Measurements from ENCODE around the gene CHD3.

CHD3 gene

DNA sequence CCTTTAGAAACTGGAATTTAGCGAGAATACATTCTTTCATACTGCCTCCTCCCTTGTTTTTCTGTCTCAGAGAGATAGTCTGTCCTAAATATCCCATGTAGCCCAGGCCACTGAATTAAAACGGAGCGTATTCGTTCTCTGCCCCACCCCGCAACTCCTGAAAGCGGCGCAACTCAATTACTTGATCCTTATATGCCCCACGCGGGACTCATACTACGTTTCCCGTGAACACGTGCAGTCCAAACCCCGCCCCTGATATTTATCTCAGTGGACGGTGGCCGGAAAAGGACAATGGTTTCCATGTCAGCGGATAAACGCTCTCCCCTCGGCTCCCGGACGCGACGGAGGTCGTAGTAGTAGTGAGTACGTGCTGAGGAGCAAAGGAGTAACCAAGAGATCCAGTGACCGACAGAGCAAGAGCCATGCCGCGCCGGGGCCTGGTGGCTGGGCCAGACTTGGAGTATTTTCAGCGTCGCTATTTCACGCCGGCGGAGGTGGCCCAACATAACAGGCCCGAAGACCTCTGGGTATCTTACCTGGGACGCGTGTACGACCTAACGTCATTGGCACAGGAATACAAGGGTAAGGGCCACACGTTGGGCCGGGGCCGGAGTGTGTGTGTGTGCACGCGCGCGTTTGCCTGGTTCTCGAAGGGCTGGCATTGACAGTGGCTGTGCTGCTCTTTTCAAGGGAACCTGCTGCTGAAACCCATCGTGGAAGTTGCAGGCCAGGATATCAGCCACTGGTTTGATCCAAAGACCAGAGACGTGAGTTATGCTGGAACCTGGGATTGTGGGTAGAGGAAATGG is 30.7 kb upstream of the CHD3 start, which contains the start of gene CYB5D1 (continued):
- TF ChIP-seq KLF7 (tag by site-specific recombination; IDR thresholded peaks at IDR 0.05; ENCODE audit: borderline replicate concordance) (0 out of 2 replicates have a peak, but pooled peaks have one; percentile 24), TRIM28 (IDR thresholded peaks at IDR 0.05; ENCODE audit: borderline replicate concordance, low read length) (no peak), ZNF404 (tag by site-specific recombination; IDR thresholded peaks at IDR 0.05) (no peak), HOXC10 (CRISPR knock-in tag; IDR thresholded peaks at IDR 0.05) (no peak), ZNF302 (tag by site-specific recombination; IDR thresholded peaks at IDR 0.05; ENCODE audit: low read depth) (no peak), ZNF510 (tag by site-specific recombination; IDR thresholded peaks at IDR 0.05; ENCODE audit: insufficient replicate concordance) (no peak), ZNF521 (tag by site-specific recombination; IDR thresholded peaks at IDR 0.05) (no peak), ZNF561 (tag by site-specific recombination; IDR thresholded peaks at IDR 0.05; ENCODE audit: borderline replicate concordance) (no peak), ZNF654 (tag by site-specific recombination; IDR thresholded peaks at IDR 0.05; ENCODE audit: low read depth) (0 out of 2 replicates have a peak, but pooled peaks have one; percentile 1), ZNF707 (tag by site-specific recombination; IDR thresholded peaks at IDR 0.05) (no peak), ZNF266 (tag by site-specific recombination; IDR thresholded peaks at IDR 0.05; ENCODE audit: low read depth) (no peak), ZNF274 (IDR thresholded peaks at IDR 0.05; ENCODE audit: low read length) (no peak), ZNF274 (tag by site-specific recombination; IDR thresholded peaks at IDR 0.05; ENCODE audit: borderline replicate concordance) (no peak), ZXDB (tag by site-specific recombination; IDR thresholded peaks at IDR 0.05) (peak; percentile 12; the same call in 1 of the 2 replicates), ZNF501 (tag by site-specific recombination; IDR thresholded peaks at IDR 0.05) (peak; percentile 80), SP2 (tag by site-specific recombination; IDR thresholded peaks at IDR 0.05) (no peak; the same call in 1 of the 2 replicates), ZNF423 (tag by site-specific recombination; IDR thresholded peaks at IDR 0.05) (no peak)
- TF ChIP-seq, protein P1, sequence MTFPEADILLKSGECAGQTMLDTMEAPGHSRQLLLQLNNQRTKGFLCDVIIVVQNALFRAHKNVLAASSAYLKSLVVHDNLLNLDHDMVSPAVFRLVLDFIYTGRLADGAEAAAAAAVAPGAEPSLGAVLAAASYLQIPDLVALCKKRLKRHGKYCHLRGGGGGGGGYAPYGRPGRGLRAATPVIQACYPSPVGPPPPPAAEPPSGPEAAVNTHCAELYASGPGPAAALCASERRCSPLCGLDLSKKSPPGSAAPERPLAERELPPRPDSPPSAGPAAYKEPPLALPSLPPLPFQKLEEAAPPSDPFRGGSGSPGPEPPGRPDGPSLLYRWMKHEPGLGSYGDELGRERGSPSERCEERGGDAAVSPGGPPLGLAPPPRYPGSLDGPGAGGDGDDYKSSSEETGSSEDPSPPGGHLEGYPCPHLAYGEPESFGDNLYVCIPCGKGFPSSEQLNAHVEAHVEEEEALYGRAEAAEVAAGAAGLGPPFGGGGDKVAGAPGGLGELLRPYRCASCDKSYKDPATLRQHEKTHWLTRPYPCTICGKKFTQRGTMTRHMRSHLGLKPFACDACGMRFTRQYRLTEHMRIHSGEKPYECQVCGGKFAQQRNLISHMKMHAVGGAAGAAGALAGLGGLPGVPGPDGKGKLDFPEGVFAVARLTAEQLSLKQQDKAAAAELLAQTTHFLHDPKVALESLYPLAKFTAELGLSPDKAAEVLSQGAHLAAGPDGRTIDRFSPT (tag by site-specific recombination; IDR thresholded peaks at IDR 0.05): no peak
- TF ChIP-seq, protein P2, sequence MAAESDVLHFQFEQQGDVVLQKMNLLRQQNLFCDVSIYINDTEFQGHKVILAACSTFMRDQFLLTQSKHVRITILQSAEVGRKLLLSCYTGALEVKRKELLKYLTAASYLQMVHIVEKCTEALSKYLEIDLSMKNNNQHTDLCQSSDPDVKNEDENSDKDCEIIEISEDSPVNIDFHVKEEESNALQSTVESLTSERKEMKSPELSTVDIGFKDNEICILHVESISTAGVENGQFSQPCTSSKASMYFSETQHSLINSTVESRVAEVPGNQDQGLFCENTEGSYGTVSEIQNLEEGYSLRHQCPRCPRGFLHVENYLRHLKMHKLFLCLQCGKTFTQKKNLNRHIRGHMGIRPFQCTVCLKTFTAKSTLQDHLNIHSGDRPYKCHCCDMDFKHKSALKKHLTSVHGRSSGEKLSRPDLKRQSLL (tag by site-specific recombination; IDR thresholded peaks at IDR 0.05): no peak; the same call in 1 of the 2 replicates
- TF ChIP-seq, protein P3, sequence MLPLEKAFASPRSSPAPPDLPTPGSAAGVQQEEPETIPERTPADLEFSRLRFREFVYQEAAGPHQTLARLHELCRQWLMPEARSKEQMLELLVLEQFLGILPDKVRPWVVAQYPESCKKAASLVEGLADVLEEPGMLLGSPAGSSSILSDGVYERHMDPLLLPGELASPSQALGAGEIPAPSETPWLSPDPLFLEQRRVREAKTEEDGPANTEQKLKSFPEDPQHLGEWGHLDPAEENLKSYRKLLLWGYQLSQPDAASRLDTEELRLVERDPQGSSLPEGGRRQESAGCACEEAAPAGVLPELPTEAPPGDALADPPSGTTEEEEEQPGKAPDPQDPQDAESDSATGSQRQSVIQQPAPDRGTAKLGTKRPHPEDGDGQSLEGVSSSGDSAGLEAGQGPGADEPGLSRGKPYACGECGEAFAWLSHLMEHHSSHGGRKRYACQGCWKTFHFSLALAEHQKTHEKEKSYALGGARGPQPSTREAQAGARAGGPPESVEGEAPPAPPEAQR (tag by site-specific recombination; IDR thresholded peaks at IDR 0.05): peak; percentile 41; the same call in 1 of the 2 replicates
- TF ChIP-seq, protein P4, sequence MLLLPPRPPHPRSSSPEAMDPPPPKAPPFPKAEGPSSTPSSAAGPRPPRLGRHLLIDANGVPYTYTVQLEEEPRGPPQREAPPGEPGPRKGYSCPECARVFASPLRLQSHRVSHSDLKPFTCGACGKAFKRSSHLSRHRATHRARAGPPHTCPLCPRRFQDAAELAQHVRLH (tag by site-specific recombination; IDR thresholded peaks at IDR 0.05): peak; percentile 18; the same call in 1 of the 2 replicates
- TF ChIP-seq, protein P5, sequence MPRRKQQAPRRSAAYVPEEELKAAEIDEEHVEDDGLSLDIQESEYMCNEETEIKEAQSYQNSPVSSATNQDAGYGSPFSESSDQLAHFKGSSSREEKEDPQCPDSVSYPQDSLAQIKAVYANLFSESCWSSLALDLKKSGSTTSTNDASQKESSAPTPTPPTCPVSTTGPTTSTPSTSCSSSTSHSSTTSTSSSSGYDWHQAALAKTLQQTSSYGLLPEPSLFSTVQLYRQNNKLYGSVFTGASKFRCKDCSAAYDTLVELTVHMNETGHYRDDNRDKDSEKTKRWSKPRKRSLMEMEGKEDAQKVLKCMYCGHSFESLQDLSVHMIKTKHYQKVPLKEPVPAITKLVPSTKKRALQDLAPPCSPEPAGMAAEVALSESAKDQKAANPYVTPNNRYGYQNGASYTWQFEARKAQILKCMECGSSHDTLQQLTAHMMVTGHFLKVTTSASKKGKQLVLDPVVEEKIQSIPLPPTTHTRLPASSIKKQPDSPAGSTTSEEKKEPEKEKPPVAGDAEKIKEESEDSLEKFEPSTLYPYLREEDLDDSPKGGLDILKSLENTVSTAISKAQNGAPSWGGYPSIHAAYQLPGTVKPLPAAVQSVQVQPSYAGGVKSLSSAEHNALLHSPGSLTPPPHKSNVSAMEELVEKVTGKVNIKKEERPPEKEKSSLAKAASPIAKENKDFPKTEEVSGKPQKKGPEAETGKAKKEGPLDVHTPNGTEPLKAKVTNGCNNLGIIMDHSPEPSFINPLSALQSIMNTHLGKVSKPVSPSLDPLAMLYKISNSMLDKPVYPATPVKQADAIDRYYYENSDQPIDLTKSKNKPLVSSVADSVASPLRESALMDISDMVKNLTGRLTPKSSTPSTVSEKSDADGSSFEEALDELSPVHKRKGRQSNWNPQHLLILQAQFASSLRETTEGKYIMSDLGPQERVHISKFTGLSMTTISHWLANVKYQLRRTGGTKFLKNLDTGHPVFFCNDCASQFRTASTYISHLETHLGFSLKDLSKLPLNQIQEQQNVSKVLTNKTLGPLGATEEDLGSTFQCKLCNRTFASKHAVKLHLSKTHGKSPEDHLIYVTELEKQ (tag by site-specific recombination; IDR thresholded peaks at IDR 0.05; ENCODE audit: borderline replicate concordance): no peak
- TF ChIP-seq, protein P6, sequence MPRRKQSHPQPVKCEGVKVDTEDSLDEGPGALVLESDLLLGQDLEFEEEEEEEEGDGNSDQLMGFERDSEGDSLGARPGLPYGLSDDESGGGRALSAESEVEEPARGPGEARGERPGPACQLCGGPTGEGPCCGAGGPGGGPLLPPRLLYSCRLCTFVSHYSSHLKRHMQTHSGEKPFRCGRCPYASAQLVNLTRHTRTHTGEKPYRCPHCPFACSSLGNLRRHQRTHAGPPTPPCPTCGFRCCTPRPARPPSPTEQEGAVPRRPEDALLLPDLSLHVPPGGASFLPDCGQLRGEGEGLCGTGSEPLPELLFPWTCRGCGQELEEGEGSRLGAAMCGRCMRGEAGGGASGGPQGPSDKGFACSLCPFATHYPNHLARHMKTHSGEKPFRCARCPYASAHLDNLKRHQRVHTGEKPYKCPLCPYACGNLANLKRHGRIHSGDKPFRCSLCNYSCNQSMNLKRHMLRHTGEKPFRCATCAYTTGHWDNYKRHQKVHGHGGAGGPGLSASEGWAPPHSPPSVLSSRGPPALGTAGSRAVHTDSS (tag by site-specific recombination; IDR thresholded peaks at IDR 0.05): 0 out of 2 replicates have a peak, but pooled peaks have one; percentile 6
- TF ChIP-seq, protein P7, sequence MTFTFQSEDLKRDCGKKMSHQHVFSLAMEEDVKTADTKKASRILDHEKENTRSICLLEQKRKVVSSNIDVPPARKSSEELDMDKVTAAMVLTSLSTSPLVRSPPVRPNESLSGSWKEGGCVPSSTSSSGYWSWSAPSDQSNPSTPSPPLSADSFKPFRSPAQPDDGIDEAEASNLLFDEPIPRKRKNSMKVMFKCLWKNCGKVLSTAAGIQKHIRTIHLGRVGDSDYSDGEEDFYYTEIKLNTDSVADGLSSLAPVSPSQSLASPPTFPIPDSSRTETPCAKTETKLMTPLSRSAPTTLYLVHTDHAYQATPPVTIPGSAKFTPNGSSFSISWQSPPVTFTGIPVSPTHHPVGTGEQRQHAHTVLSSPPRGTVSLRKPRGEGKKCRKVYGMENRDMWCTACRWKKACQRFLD (tag by site-specific recombination; IDR thresholded peaks at IDR 0.05): no peak
- TF ChIP-seq, protein P8, sequence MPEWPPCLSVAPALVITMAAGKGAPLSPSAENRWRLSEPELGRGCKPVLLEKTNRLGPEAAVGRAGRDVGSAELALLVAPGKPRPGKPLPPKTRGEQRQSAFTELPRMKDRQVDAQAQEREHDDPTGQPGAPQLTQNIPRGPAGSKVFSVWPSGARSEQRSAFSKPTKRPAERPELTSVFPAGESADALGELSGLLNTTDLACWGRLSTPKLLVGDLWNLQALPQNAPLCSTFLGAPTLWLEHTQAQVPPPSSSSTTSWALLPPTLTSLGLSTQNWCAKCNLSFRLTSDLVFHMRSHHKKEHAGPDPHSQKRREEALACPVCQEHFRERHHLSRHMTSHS (tag by site-specific recombination; IDR thresholded peaks at IDR 0.05): no peak
